Stimulated activated CD8-positive, alpha-beta memory T cell treated with anti-CD3 and anti-CD28 coated beads, Interleukin-7, amount 100 ng/mL, for 48 hours (primary cell): ENCODE data around the gene MRPL51.

Source experiments
- DNase-seq, 2 donors: peaks; one replicate each; pipeline ENCODE4 v3.0.0-alpha.2; 2020; ENCODE audit warnings: low read depth in 1 of 2; ENCODE audit errors: extremely low read depth in 1 of 2

Gene MRPL51

DNA sequence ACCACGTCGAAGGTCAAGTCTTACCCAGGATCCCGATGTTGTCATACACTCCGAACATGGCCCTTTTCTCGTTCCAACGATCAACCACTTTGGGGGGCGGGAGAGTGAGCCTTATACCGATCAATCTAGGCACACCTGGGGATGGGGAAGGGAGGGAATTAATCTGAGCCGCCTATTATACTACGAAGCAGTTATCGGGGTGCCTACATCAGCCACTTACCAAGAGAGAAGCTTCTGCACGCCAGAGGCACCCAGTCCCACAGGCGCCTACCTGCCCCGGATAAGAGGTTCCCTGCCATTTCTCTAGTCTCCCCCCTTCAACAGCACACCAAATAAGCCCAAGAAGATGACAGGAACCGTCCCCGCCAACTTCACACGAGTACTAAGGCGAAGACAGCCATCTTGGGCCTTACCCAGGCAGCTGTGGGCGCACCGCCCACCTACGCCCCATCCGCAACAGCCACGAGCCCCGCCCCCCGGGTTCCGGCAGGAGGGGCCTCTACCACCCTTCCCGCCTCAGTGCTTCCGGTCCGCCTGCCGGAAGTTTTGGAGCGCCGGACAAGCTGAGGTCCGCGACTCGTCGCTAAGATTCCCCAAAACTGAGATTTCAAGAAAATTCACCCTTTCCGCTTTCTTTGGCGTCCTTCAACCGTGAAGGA is at the start of gene MRPL51:
TSS of gene MRPL51 (minus strand) at position 425 of the 659 bp plus-strand sequence. CDS start at position 299, 126 bp downstream.
- DNase-seq, result peak; percentile 91 to 99

DNA sequence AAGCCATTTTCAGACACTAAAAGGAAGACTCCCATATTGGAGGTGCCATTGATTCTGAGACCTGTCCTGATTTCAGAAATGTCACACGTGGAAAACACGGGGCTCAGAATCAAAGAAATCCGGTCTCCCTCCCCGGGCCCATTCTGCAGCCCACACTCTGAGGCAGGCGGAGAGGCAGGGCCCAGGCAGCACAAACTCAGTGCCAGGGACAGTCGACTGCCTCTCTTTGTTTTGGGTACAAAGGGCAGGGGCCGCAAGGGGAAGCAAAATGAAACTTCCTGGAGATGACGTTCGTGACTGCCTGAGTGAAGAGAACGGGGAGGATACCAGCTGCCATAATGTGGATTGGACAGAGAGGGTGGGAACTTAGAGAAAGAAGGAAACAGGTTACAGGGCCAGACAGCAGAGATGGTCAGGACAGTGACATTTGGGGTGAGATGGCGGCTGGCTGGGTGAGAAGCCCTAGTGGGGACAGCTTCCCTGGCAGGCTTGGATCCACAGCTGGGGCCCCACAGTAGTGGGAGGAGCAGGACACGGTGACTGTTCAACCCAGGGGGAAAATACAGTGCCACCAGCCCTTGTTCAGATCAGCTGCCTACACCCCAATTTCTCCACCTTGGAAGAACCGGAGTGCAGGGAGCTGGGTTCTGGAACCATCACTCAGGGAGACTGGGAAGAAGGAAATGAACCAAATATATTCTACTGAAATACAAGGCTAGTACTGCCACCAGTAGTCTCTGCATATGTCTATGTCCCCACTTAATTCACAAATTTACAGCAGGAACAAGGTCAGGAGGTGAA is 49.3 kb upstream of the MRPL51 start:
- DNase-seq, result no peak

DNA sequence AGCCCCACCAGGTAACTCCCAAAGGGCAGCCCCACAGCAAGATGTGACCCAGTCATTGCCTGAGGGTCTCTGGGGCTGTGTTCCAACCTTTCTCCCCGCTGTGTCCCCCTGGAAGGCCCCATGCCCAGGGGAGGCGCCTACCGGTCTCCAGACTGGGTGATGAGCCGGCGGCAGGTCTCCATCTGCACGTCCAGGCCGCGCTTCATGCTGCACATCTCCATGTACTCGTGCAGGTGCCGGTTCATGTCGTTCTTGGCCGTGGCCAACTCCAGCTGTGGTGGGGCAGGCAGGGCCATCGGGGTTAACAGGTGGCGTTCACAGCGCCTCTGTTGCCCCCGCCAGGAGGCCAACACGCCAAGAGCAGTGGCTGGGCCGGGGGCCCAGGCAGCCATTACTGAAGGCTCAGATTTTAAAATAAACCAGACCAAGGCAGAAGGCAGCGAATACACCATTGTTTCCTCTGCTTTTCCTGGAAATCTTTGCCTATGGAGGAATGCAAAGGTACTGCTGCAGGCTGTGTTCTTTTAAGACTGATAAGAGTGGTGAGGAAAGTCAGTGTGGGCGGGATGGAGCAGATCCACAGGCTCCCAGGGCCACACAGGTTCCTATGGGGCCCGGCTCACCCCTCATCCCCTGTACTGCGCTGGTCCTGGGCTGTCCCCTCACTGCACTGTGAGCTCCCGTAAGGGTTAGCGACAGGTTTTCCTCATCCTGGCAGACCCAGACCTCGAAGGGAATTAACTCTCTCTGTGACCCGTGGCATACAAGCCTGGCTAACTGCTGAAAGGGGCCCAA is 48.5 kb upstream of the MRPL51 start:
- no peak for DNase-seq

DNA sequence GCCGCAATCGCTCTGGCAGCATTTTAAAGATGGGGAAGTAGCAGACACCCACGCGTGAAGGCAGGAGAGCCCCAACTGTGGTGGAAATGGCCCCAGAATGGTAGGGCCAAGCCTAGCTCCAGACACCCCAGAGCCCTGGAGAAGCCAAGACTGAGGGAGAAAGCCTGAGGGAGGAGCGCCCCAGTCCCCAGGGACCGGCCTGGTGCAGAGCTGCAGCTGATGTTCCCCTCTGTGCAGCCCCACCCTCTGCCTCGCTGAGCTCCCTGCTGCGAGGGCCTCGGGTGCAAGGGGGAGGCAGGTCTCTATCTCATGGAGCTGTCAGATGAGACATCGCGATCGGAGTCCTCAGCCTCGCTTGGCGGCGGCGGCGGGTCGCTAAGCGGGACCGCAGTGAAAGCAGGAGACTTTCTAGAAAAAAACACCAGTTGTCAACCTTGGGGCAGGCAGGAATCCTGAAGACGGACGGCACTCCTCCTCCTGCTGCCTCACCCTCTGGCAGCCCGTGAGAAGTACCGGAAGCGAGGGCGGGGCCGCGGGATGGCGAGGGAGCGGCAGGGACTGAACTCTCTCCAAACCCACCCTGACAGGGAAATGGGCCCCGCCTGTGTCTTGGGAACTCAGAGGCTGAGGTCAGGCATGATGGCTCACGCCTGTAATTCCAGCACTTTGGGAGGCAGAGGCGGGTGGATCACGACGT is 47.3 kb upstream of the MRPL51 start:
- DNase-seq, result no peak

DNA sequence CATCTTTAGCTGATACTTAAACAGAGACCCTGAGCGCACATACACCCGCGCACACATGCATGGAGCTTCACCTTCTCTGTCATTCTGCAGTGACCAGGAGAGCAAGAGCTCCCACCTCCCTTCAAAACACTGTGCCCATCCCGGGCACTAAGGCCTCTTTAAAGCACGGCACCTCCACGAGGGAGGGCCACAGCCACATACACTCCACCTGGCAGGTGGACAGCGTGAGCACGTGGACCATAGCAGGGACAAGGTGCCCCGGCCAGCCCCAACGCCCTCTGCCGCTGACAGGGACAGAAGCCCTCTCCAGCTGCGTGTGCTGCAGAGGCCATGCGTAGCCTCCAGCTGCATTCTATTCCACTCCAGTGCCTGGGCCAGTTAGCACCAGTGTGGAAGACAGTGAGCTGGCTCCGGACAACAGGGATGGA is 46.7 kb upstream of the MRPL51 start:
- no peak for DNase-seq

DNA sequence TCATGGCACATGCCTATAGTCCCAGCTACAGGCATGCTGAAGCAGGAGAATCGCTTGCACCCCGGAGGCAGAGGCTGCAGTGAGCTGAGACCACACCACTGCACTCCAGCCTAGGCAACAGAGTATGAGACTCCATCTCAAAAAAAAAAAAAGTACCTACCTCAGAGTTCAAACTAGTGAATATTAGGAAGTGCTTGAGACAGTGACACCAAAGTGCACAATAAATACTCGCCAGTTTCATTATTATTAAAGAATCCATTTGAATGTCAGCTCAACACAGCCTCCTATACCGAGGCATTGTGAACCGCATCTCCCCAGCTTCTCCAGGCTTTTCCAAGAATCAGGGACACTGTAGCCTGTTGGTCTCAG is 46.2 kb upstream of the MRPL51 start:
- no peak for DNase-seq

DNA sequence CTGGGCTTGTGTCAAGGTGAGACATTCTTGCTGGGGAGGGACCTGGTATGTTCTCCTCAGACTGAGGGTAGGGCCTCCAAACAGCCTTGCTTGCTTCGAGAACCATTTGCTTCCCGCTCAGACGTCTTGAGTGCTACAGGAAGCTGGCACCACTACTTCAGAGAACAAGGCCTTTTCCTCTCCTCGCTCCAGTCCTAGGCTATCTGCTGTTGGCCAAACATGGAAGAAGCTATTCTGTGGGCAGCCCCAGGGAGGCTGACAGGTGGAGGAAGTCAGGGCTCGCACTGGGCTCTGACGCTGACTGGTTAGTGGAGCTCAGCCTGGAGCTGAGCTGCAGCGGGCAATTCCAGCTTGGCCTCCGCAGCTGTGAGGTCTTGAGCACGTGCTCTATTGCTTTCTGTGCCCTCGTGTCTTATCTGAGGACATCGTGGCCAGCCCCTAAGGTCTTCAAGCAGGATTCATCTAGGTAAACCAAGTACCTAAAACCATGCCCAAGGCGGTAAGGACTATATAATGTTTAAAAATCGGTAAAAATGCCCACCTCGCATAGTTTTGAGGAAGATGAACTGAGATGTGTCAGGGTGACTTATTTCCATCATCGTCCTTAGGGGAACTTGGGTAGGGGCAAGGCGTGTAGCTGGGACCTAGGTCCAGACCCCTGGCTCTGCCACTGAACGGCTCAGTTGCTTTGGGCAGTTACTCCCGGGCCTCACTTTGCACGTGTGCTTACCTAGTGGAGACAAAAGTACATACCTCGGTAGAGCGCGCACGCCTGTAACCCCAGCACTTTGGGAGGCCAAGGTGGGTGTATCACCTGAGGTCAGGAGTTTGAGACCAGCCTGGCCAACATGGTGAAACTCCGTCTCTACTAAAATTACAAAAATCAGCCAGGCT is 45.6 kb upstream of the MRPL51 start:
- no peak for DNase-seq

DNA sequence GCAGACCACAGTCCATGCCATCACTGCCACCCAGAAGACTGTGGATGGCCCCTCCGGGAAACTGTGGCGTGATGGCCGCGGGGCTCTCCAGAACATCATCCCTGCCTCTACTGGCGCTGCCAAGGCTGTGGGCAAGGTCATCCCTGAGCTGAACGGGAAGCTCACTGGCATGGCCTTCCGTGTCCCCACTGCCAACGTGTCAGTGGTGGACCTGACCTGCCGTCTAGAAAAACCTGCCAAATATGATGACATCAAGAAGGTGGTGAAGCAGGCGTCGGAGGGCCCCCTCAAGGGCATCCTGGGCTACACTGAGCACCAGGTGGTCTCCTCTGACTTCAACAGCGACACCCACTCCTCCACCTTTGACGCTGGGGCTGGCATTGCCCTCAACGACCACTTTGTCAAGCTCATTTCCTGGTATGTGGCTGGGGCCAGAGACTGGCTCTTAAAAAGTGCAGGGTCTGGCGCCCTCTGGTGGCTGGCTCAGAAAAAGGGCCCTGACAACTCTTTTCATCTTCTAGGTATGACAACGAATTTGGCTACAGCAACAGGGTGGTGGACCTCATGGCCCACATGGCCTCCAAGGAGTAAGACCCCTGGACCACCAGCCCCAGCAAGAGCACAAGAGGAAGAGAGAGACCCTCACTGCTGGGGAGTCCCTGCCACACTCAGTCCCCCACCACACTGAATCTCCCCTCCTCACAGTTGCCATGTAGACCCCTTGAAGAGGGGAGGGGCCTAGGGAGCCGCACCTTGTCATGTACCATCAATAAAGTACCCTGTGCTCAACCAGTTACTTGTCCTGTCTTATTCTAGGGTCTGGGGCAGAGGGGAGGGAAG is 44.7 kb upstream of the MRPL51 start:
- DNase-seq, result peak in 1 of 2 donors; percentile 68

DNA sequence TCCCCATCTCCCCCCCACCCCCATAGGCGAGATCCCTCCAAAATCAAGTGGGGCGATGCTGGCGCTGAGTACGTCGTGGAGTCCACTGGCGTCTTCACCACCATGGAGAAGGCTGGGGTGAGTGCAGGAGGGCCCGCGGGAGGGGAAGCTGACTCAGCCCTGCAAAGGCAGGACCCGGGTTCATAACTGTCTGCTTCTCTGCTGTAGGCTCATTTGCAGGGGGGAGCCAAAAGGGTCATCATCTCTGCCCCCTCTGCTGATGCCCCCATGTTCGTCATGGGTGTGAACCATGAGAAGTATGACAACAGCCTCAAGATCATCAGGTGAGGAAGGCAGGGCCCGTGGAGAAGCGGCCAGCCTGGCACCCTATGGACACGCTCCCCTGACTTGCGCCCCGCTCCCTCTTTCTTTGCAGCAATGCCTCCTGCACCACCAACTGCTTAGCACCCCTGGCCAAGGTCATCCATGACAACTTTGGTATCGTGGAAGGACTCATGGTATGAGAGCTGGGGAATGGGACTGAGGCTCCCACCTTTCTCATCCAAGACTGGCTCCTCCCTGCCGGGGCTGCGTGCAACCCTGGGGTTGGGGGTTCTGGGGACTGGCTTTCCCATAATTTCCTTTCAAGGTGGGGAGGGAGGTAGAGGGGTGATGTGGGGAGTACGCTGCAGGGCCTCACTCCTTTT is 44.0 kb upstream of the MRPL51 start:
- no peak for DNase-seq

DNA sequence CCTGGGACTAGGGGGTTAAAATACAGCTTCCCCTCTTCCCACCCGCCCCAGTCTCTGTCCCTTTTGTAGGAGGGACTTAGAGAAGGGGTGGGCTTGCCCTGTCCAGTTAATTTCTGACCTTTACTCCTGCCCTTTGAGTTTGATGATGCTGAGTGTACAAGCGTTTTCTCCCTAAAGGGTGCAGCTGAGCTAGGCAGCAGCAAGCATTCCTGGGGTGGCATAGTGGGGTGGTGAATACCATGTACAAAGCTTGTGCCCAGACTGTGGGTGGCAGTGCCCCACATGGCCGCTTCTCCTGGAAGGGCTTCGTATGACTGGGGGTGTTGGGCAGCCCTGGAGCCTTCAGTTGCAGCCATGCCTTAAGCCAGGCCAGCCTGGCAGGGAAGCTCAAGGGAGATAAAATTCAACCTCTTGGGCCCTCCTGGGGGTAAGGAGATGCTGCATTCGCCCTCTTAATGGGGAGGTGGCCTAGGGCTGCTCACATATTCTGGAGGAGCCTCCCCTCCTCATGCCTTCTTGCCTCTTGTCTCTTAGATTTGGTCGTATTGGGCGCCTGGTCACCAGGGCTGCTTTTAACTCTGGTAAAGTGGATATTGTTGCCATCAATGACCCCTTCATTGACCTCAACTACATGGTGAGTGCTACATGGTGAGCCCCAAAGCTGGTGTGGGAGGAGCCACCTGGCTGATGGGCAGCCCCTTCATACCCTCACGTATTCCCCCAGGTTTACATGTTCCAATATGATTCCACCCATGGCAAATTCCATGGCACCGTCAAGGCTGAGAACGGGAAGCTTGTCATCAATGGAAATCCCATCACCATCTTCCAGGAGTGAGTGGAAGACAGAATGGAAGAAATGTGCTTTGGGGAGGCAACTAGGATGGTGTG is 43.1 kb upstream of the MRPL51 start:
- no peak for DNase-seq

DNA sequence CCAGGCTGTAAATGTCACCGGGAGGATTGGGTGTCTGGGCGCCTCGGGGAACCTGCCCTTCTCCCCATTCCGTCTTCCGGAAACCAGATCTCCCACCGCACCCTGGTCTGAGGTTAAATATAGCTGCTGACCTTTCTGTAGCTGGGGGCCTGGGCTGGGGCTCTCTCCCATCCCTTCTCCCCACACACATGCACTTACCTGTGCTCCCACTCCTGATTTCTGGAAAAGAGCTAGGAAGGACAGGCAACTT is 42.6 kb upstream of the MRPL51 start:
- DNase-seq, result no peak

DNA sequence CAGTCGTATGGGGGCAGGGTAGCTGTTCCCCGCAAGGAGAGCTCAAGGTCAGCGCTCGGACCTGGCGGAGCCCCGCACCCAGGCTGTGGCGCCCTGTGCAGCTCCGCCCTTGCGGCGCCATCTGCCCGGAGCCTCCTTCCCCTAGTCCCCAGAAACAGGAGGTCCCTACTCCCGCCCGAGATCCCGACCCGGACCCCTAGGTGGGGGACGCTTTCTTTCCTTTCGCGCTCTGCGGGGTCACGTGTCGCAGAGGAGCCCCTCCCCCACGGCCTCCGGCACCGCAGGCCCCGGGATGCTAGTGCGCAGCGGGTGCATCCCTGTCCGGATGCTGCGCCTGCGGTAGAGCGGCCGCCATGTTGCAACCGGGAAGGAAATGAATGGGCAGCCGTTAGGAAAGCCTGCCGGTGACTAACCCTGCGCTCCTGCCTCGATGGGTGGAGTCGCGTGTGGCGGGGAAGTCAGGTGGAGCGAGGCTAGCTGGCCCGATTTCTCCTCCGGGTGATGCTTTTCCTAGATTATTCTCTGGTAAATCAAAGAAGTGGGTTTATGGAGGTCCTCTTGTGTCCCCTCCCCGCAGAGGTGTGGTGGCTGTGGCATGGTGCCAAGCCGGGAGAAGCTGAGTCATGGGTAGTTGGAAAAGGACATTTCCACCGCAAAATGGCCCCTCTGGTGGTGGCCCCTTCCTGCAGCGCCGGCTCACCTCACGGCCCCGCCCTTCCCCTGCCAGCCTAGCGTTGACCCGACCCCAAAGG is 42.1 kb upstream of the MRPL51 start:
- DNase-seq, result peak in 1 of 2 donors; percentile 63

DNA sequence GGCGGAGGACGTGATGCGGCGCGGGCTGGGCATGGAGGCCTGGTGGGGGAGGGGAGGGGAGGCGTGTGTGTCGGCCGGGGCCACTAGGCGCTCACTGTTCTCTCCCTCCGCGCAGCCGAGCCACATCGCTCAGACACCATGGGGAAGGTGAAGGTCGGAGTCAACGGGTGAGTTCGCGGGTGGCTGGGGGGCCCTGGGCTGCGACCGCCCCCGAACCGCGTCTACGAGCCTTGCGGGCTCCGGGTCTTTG is 41.6 kb upstream of the MRPL51 start:
- no peak for DNase-seq

DNA sequence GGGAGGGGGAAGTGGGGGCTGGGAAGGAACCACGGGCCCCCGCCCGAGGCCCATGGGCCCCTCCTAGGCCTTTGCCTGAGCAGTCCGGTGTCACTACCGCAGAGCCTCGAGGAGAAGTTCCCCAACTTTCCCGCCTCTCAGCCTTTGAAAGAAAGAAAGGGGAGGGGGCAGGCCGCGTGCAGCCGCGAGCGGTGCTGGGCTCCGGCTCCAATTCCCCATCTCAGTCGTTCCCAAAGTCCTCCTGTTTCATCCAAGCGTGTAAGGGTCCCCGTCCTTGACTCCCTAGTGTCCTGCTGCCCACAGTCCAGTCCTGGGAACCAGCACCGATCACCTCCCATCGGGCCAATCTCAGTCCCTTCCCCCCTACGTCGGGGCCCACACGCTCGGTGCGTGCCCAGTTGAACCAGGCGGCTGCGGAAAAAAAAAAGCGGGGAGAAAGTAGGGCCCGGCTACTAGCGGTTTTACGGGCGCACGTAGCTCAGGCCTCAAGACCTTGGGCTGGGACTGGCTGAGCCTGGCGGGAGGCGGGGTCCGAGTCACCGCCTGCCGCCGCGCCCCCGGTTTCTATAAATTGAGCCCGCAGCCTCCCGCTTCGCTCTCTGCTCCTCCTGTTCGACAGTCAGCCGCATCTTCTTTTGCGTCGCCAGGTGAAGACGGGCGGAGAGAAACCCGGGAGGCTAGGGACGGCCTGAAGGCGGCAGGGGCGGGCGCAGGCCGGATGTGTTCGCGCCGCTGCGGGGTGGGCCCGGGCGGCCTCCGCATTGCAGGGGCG is 41.0 kb upstream of the MRPL51 start, which contains the start of gene GAPDH:
TSS of gene GAPDH (plus strand) at position 595 of the 772 bp plus-strand sequence. CDS start 316 bp downstream, outside the sequence.
- peak; percentile 85 to 86 for DNase-seq

DNA sequence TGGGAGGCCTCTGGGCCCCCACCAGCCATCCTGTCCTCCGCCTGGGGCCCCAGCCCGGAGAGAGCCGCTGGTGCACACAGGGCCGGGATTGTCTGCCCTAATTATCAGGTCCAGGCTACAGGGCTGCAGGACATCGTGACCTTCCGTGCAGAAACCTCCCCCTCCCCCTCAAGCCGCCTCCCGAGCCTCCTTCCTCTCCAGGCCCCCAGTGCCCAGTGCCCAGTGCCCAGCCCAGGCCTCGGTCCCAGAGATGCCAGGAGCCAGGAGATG is 40.5 kb upstream of the MRPL51 start:
- no peak for DNase-seq

DNA sequence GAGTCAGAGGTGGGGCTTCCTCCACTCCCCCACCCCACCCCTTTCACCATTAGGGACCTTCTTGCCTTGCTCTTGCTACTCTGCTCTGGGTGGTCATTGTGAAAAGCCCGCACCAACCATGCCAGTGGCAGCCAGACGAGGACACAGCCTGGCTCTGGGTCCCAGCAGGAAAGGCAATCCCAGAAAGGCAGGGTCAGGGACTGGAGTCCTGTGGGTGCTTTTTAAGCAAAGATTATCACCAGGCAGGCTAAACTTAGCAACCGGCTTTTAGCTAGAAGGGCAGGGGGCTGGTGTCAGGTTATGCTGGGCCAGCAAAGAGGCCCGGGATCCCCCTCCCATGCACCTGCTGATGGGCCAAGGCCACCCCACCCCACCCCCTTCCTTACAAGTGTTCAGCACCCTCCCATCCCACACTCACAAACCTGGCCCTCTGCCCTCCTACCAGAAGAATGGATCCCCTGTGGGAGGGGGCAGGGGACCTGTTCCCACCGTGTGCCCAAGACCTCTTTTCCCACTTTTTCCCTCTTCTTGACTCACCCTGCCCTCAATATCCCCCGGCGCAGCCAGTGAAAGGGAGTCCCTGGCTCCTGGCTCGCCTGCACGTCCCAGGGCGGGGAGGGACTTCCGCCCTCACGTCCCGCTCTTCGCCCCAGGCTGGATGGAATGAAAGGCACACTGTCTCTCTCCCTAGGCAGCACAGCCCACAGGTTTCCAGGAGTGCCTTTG is 40.0 kb upstream of the MRPL51 start:
- DNase-seq, result no peak
